ENCODE results near the gene R3HDM2.

DNA sequence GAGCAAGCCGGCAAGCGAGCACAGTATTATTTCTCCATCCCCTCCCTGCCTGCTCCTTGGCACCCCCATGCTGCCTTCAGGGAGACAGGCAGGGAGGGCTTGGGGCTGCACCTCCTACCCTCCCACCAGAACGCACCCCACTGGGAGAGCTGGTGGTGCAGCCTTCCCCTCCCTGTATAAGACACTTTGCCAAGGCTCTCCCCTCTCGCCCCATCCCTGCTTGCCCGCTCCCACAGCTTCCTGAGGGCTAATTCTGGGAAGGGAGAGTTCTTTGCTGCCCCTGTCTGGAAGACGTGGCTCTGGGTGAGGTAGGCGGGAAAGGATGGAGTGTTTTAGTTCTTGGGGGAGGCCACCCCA lies 218.2 kb downstream of the R3HDM2 start:
- TF ChIP-seq CTCF (IDR thresholded peaks at IDR 0.05; ENCODE audit: low read length) (no peak), EZH2 (IDR thresholded peaks at IDR 0.05; ENCODE audit: borderline replicate concordance, low read length) (no peak)

All from OCI-LY1 (cell line).